K562 (cell line): Measurements from ENCODE around the gene GNAL. TPM values are rescaled to one million over a fixed set of nuclear protein-coding genes. Genes with fewer than 3 reads are reported as not detected.

Source experiments
- BACH1 ChIP-seq: fragments of 200-800 bp; sonication (Bioruptor generic); IDR thresholded peaks from 2 replicates; pipeline ENCODE4 v1.6.1; 2016; ENCODE audit warnings: missing genetic modification characterization, missing compliant biosample characterization
- BHLHE40 ChIP-seq: IDR thresholded peaks from 2 replicates; pipeline ENCODE4 v1.6.1; 2011; ENCODE audit warnings: low read length, improper control_type of control experiment
- BRCA1 ChIP-seq, 2 experiments: fragments of 450-650 bp in 1 of 2; sonication (generic) in 1 of 2; formaldehyde crosslinking in 1 of 2; IDR thresholded peaks; 2 replicates each; pipeline versions ENCODE4 v1.5.0 to v1.6.1; 2017 to 2020; ENCODE audit warnings: mild to moderate bottlenecking in 1 of 2, missing genetic modification reagents in 1 of 2
- ELK3 ChIP-seq: fragments of 450-650 bp; formaldehyde crosslinking; IDR thresholded peaks from 2 replicates; pipeline ENCODE4 v1.4.0; 2020; ENCODE audit warnings: mild to moderate bottlenecking
- ESRRB ChIP-seq: fragments of 250-450 bp; sonication (Bioruptor Pico); IDR thresholded peaks from 2 replicates; pipeline ENCODE4 v1.5.0; 2020; ENCODE audit warnings: mild to moderate bottlenecking, moderate library complexity, borderline replicate concordance
- HEY1 ChIP-seq: fragments of 250-450 bp; sonication (Bioruptor Pico); IDR thresholded peaks from 2 replicates; pipeline ENCODE4 v1.5.0; 2020; ENCODE audit warnings: mild to moderate bottlenecking, moderate library complexity, borderline replicate concordance
- MTA1 ChIP-seq: fragments of 450-650 bp; IDR thresholded peaks from 2 replicates; pipeline ENCODE4 v1.6.1; 2017; ENCODE audit warnings: borderline replicate concordance
- POLR2A ChIP-seq: fragments of 450-650 bp; conservative IDR thresholded peaks from 2 replicates; pipeline ENCODE4 v1.6.1; 2016
- RBBP5 ChIP-seq: fragments of 200-600 bp; sonication (generic); IDR thresholded peaks from 2 replicates; pipeline ENCODE4 v1.6.1; 2012; ENCODE audit warnings: borderline replicate concordance, mild to moderate bottlenecking, low read length, control low read depth, inconsistent platforms; ENCODE audit not compliant: insufficient read depth, poor library complexity, severe bottlenecking
- SMARCA4 ChIP-seq: fragments of 450-650 bp; IDR thresholded peaks from 2 replicates; pipeline ENCODE4 v1.6.1; 2016
- SRSF7 ChIP-seq: fragments of 200-400 bp; formaldehyde crosslinking; optimal IDR thresholded peaks from 2 replicates; pipeline ENCODE3; 2017; ENCODE audit warnings: mild to moderate bottlenecking, low read depth, low read length
- TARDBP ChIP-seq: fragments of 450-650 bp; IDR thresholded peaks from 2 replicates; pipeline ENCODE4 v1.6.1; 2016
- TFAP4 ChIP-seq: sonication (generic); formaldehyde crosslinking; IDR thresholded peaks from 2 replicates; pipeline ENCODE4 v1.8.0; 2022; ENCODE audit warnings: missing genetic modification reagents, mild to moderate bottlenecking, moderate library complexity, borderline replicate concordance
- ZC3H4 ChIP-seq: sonication (generic); formaldehyde crosslinking; IDR thresholded peaks from 2 replicates; pipeline ENCODE4 v1.9.0; 2021; ENCODE audit warnings: missing genetic modification reagents, borderline replicate concordance
- ZNF140 ChIP-seq: fragments of 250-450 bp; sonication (Bioruptor Pico); IDR thresholded peaks from 2 replicates; pipeline ENCODE4 v1.8.0; 2021; ENCODE audit warnings: moderate library complexity, mild to moderate bottlenecking, inconsistent platforms
- ZNF175 ChIP-seq: fragments of 200-800 bp; sonication (Bioruptor generic); IDR thresholded peaks from 2 replicates; pipeline ENCODE4 v1.6.1; 2016; ENCODE audit warnings: low read depth, mild to moderate bottlenecking, missing genetic modification characterization, missing compliant biosample characterization
- ZNF75A ChIP-seq: fragments of 450-650 bp; formaldehyde crosslinking; IDR thresholded peaks from 2 replicates; pipeline ENCODE4 v1.4.0; 2020; ENCODE audit warnings: mild to moderate bottlenecking
- polyA plus RNA-seq, 8 experiments: library from polyadenylated mRNA; depleted of rRNA in 4 of 8; stranded (reverse) in 5 of 8; unstranded in 3 of 8; fragments of >200 nt; fragmentation: Nextera tagmentation in 2 of 8; fragmentation: Illumina TruSeq in 1 of 8; extraction: Ambion mirVana in 2 of 8; extraction: Trizol in 1 of 8; gene quantifications; 2 replicates each; pipeline versions ENCODE4 v1.2.1 to v1.2.3, GENCODE V29; 2011 to 2014; ENCODE audit warnings: inconsistent platforms in 1 of 8, missing spikeins in 1 of 8
- total RNA-seq, 7 experiments: library from RNA; depleted of rRNA in 6 of 7; stranded (reverse); fragments of >200 nt in 6 of 7; fragmentation: Illumina TruSeq in 2 of 7; extraction: Trizol in 2 of 7; gene quantifications; 2 replicates each; pipeline versions ENCODE4 v1.2.1 to v1.2.3, GENCODE V29; 2011 to 2021; ENCODE audit warnings: low replicate concordance in 1 of 7
- TF ChIP-seq, protein P1 (sequence below), 3 experiments: fragments of 200-800 bp in 1 of 3; fragments of 250-450 bp in 1 of 3; fragments of 450-650 bp in 1 of 3; sonication (Bioruptor Pico) in 1 of 3; sonication (Bioruptor generic) in 1 of 3; formaldehyde crosslinking in 1 of 3; IDR thresholded peaks; 2 replicates each; pipeline versions ENCODE4 v1.6.1 to v1.8.0; 2016 to 2022; ENCODE audit warnings: mild to moderate bottlenecking in 2 of 3, missing genetic modification characterization in 2 of 3, missing compliant biosample characterization in 1 of 3, moderate library complexity in 1 of 3
- TF ChIP-seq, protein P2 (sequence below): fragments of 450-650 bp; formaldehyde crosslinking; IDR thresholded peaks from 2 replicates; pipeline ENCODE4 v1.4.0; 2022; ENCODE audit warnings: mild to moderate bottlenecking, moderate library complexity
- TF ChIP-seq, protein P3 (sequence below): sonication (generic); formaldehyde crosslinking; IDR thresholded peaks from 2 replicates; pipeline ENCODE4 v1.8.0; 2023; ENCODE audit warnings: mild to moderate bottlenecking, missing genetic modification reagents

Gene GNAL
- total and polyA plus RNA-seq, 9 of the 15 experiments (the other 6 are each of a cell fraction or from before 2014, with no cell fraction given), result under 0.01 to 0.10 (median 0.01) TPM; not detected in 5

- TF ChIP-seq ESRRB (no peak), ELK3 (CRISPR knock-in tag) (no peak), ZNF140 (no peak), TARDBP (peak; percentile 84; the same call in 1 of the 2 replicates), MTA1 (no peak; the same call in 1 of the 2 replicates), SRSF7 (no peak), ZNF175 (CRISPR knock-in tag) (no peak), RBBP5 (peak; percentile 39), BACH1 (tag) (peak; percentile 86; the same call in 1 of the 2 replicates), TFAP4 (CRISPR knock-in tag) (peak; percentile 78), BHLHE40 (peak; percentile 79), BRCA1 (IDR thresholded peaks at IDR 0.05) (no peak), BRCA1 (CRISPR knock-in tag; IDR thresholded peaks at IDR 0.05) (no peak), HEY1 (CRISPR knock-in tag) (no peak), ZNF75A (CRISPR knock-in tag) (no peak), POLR2A (no peak), ZC3H4 (CRISPR knock-in tag) (no peak), SMARCA4 (peak; percentile 80; the same call in 1 of the 2 replicates)
- TF ChIP-seq, protein P1, sequence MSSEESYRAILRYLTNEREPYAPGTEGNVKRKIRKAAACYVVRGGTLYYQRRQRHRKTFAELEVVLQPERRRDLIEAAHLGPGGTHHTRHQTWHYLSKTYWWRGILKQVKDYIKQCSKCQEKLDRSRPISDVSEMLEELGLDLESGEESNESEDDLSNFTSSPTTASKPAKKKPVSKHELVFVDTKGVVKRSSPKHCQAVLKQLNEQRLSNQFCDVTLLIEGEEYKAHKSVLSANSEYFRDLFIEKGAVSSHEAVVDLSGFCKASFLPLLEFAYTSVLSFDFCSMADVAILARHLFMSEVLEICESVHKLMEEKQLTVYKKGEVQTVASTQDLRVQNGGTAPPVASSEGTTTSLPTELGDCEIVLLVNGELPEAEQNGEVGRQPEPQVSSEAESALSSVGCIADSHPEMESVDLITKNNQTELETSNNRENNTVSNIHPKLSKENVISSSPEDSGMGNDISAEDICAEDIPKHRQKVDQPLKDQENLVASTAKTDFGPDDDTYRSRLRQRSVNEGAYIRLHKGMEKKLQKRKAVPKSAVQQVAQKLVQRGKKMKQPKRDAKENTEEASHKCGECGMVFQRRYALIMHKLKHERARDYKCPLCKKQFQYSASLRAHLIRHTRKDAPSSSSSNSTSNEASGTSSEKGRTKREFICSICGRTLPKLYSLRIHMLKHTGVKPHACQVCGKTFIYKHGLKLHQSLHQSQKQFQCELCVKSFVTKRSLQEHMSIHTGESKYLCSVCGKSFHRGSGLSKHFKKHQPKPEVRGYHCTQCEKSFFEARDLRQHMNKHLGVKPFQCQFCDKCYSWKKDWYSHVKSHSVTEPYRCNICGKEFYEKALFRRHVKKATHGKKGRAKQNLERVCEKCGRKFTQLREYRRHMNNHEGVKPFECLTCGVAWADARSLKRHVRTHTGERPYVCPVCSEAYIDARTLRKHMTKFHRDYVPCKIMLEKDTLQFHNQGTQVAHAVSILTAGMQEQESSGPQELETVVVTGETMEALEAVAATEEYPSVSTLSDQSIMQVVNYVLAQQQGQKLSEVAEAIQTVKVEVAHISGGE (CRISPR knock-in tag; IDR thresholded peaks at IDR 0.05), result no peak
- TF ChIP-seq, protein P2, sequence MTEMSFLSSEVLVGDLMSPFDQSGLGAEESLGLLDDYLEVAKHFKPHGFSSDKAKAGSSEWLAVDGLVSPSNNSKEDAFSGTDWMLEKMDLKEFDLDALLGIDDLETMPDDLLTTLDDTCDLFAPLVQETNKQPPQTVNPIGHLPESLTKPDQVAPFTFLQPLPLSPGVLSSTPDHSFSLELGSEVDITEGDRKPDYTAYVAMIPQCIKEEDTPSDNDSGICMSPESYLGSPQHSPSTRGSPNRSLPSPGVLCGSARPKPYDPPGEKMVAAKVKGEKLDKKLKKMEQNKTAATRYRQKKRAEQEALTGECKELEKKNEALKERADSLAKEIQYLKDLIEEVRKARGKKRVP (CRISPR knock-in tag), result no peak
- TF ChIP-seq, protein P3, sequence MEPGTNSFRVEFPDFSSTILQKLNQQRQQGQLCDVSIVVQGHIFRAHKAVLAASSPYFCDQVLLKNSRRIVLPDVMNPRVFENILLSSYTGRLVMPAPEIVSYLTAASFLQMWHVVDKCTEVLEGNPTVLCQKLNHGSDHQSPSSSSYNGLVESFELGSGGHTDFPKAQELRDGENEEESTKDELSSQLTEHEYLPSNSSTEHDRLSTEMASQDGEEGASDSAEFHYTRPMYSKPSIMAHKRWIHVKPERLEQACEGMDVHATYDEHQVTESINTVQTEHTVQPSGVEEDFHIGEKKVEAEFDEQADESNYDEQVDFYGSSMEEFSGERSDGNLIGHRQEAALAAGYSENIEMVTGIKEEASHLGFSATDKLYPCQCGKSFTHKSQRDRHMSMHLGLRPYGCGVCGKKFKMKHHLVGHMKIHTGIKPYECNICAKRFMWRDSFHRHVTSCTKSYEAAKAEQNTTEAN (CRISPR knock-in tag), result no peak
Measured at GRCh38 chr18:11857177-11857887, 168.3 kb downstream of the GNAL start (continued).
